ENCODE results near the gene MAGOHB.

- TF ChIP-seq CTCF (IDR thresholded peaks at IDR 0.05) (no peak), POLR2A (IDR thresholded peaks at IDR 0.05) (no peak)
These were observed 22.7 kb upstream of the MAGOHB start for GRCh38 chr12:10636124-10636523.
